ENCODE data around the gene PDE1A.

DNA sequence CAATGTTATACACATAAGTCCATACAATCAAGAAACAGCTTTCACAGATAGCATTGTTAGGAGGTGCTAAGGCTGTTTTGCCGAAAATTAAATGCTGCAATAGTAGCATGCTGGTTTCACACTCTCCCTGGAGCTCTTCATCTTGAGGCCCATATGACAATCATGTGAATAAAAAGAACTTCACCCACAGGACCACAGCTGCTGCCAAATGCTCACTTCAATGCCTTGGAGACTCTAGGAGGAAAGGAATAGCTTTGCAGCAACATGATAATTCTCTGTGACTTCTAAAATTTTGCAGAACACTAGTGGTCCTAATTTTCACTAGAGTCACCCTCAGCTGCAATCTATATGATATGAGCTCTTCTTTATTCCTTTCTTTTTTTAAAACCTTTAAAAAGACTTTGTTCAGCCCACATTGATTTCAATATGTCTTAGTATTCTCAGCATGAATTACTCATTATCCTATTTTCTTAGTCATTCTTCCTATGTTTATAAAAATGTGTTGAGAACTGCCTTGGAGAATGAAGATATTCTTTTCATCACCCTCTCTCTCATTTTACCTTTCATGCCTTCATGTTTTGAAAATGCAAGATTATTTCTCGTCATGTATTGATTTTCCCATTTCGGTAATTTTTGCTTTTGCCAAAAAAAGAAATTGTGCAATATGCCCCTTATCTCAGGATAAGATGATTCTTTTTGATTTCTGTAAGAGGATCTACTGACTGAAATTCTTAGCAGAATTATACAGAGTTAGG is 108.2 kb downstream of the PDE1A start:
- TF ChIP-seq, protein P1, sequence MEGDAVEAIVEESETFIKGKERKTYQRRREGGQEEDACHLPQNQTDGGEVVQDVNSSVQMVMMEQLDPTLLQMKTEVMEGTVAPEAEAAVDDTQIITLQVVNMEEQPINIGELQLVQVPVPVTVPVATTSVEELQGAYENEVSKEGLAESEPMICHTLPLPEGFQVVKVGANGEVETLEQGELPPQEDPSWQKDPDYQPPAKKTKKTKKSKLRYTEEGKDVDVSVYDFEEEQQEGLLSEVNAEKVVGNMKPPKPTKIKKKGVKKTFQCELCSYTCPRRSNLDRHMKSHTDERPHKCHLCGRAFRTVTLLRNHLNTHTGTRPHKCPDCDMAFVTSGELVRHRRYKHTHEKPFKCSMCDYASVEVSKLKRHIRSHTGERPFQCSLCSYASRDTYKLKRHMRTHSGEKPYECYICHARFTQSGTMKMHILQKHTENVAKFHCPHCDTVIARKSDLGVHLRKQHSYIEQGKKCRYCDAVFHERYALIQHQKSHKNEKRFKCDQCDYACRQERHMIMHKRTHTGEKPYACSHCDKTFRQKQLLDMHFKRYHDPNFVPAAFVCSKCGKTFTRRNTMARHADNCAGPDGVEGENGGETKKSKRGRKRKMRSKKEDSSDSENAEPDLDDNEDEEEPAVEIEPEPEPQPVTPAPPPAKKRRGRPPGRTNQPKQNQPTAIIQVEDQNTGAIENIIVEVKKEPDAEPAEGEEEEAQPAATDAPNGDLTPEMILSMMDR (IDR thresholded peaks at IDR 0.05), result no peak
- TF ChIP-seq EZH2phosphoT487 (IDR thresholded peaks at IDR 0.05; ENCODE audit: borderline replicate concordance, low read depth) (no peak), NFIC (IDR thresholded peaks at IDR 0.05; ENCODE audit: borderline replicate concordance) (no peak)

Data from SK-N-SH (cell line).